CD4-positive, alpha-beta memory T cell (primary cell): ENCODE data around the gene SOX1. TPM values are rescaled to one million over a fixed set of nuclear protein-coding genes. Genes with fewer than 3 reads are reported as not detected.

Experiments used
- CTCF ChIA-PET: fragments of 350-600 bp; sonication (Branson Sonifier 250); formaldehyde crosslinking; loops from one replicate; lab custom pipeline; 2021; ENCODE audit warnings: inconsistent platforms; ENCODE audit not compliant: partially characterized antibody; lab: Charles Lee
- POLR2A ChIA-PET: fragments of 350-600 bp; sonication (Branson Sonifier 250); formaldehyde crosslinking; loops from one replicate; lab custom pipeline; 2021; ENCODE audit not compliant: partially characterized antibody; lab: Charles Lee
- DNase-seq, 5 donors: peaks; one replicate each; pipeline versions ENCODE4 v3.0.0 to v3.0.0-alpha.2; 2020 to 2022; ENCODE audit warnings: mixed read lengths in 1 of 5
- H3K27ac ChIP-seq: one replicate; pipeline ENCODE4 v1.7.0; 2013; ENCODE audit warnings: low read depth, low read length
- H3K27me3 ChIP-seq: 2 replicates; pipeline ENCODE4 v1.7.0; 2013; ENCODE audit warnings: mild to moderate bottlenecking, low read length, moderate library complexity; ENCODE audit not compliant: insufficient read depth
- H3K36me3 ChIP-seq: 2 replicates; pipeline ENCODE4 v1.7.0; 2013; ENCODE audit warnings: mild to moderate bottlenecking, low read length, moderate library complexity; ENCODE audit not compliant: insufficient read depth
- H3K4me1 ChIP-seq: 2 replicates; pipeline ENCODE4 v1.7.0; 2013; ENCODE audit warnings: mild to moderate bottlenecking, low read length, moderate library complexity; ENCODE audit not compliant: insufficient read depth
- H3K4me3 ChIP-seq, 2 donors: one replicate each; pipeline ENCODE4 v1.7.0; 2013; ENCODE audit warnings: low read length in 2 of 2, mild to moderate bottlenecking in 1 of 2
- H3K9me3 ChIP-seq, 2 donors: one replicate each; pipeline ENCODE4 v1.7.0; 2013; ENCODE audit warnings: low read length in 2 of 2, control low read depth in 1 of 2; ENCODE audit not compliant: control insufficient read depth in 1 of 2
- H3K27ac Mint-ChIP-seq, 7 donors: one replicate each; pipeline ENCODE4 v1.8.0; 2020 to 2021; ENCODE audit warnings: mixed read lengths in 7 of 7, mild to moderate bottlenecking in 6 of 7, inconsistent platforms in 3 of 7, moderate library complexity in 3 of 7
- H3K27me3 Mint-ChIP-seq, 2 donors: one replicate each; pipeline ENCODE4 v1.8.0; 2020 to 2021; ENCODE audit warnings: mixed read lengths in 2 of 2
- H3K36me3 Mint-ChIP-seq, 2 donors: one replicate each; pipeline ENCODE4 v1.8.0; 2020 to 2021; ENCODE audit warnings: mixed read lengths in 2 of 2, inconsistent platforms in 1 of 2, mild to moderate bottlenecking in 1 of 2
- H3K4me1 Mint-ChIP-seq, 4 donors: one replicate each; pipeline ENCODE4 v1.8.0; 2020 to 2021; ENCODE audit warnings: mixed read lengths in 4 of 4, mild to moderate bottlenecking in 1 of 4
- H3K4me3 Mint-ChIP-seq, 8 donors: one replicate each; pipeline ENCODE4 v1.8.0; 2020 to 2021; ENCODE audit warnings: mixed read lengths in 8 of 8, mild to moderate bottlenecking in 7 of 8, moderate library complexity in 6 of 8, inconsistent platforms in 3 of 8
- H3K9me3 Mint-ChIP-seq, 8 donors: one replicate each; pipeline ENCODE4 v1.8.0; 2020 to 2021; ENCODE audit warnings: mixed read lengths in 8 of 8, mild to moderate bottlenecking in 5 of 8, inconsistent platforms in 3 of 8, moderate library complexity in 1 of 8
- intact Hi-C: fragments of 100-400 bp; cut with micrococcal nuclease; formaldehyde crosslinking; loops from one replicate; pipeline ENCODE4 v1.15.1; 2023
- polyA plus RNA-seq, 2 donors: library from polyadenylated mRNA; unstranded; fragments of 300-500 nt; fragmentation: Illumina TruSeq; gene quantifications; one replicate each; pipeline ENCODE4 v1.2.3, GENCODE V29; 2021
- total RNA-seq, 2 experiments: library from RNA; stranded (reverse); gene quantifications; one replicate each; pipeline ENCODE4 v1.2.3, GENCODE V29; 2021

Gene SOX1
- total and polyA plus RNA-seq, 4 experiments from 2014 or later, result not detected

GRCh38 chr13:112114391-112114790 lies 47.4 kb downstream of the SOX1 start:
- Histone ChIP-seq H3K4me3 (no peak overlapping the region), H3K27me3 (no peaks in the 10 kb centered on the region), H3K36me3 (no peaks in the 10 kb centered on the region), H3K27ac (no peak overlapping the region), H3K9me3 (no peaks in the 10 kb centered on the region), H3K4me1 (no peaks in the 10 kb centered on the region)
- H3K27ac Mint-ChIP-seq, result no peak overlapping the region
- CTCF ChIA-PET, result no interaction called here
- POLR2A ChIA-PET, result no interaction called here
- DNase-seq, result no peak
- H3K4me3 Mint-ChIP-seq, result no peak overlapping the region
- no peaks in the 10 kb centered on the region for H3K36me3 Mint-ChIP-seq
- peaks cover 25 to 27% of the 10 kb centered on the region in 2 donors for H3K27me3 Mint-ChIP-seq
- H3K4me1 Mint-ChIP-seq, result no peaks in the 10 kb centered on the region
- intact Hi-C loops, result no loop called here
- H3K9me3 Mint-ChIP-seq, result peaks cover 0 to 7% (median 0%) of the 10 kb centered on the region in 8 donors

- H3K9me3 Mint-ChIP-seq, result peaks cover 0 to 7% (median 0%) of the 10 kb centered on the region in 8 donors
- H3K27ac Mint-ChIP-seq, result no peak overlapping the region
- H3K36me3 Mint-ChIP-seq, result no peaks in the 10 kb centered on the region
- peaks cover 21 to 24% of the 10 kb centered on the region in 2 donors for H3K27me3 Mint-ChIP-seq
- no peaks in the 10 kb centered on the region for H3K27me3 ChIP-seq
- H3K4me3 Mint-ChIP-seq, result no peak overlapping the region
- no peaks in the 10 kb centered on the region for H3K4me1 ChIP-seq
- CTCF ChIA-PET, result no interaction called here
- intact Hi-C loops, result no loop called here
- no peaks in the 10 kb centered on the region for H3K4me1 Mint-ChIP-seq
- POLR2A ChIA-PET, result no interaction called here
- H3K4me3 ChIP-seq, result no peak overlapping the region
- H3K9me3 ChIP-seq, result no peaks in the 10 kb centered on the region
- no peaks in the 10 kb centered on the region for H3K36me3 ChIP-seq
- DNase-seq, result no peak
- H3K27ac ChIP-seq, result no peak overlapping the region
Measured at GRCh38 chr13:112115403-112116091, 48.6 kb downstream of the SOX1 start.

- Mint-ChIP-seq H3K27ac (no peak overlapping the region), H3K27me3 (peaks cover 18 to 22% of the 10 kb centered on the region in 2 donors), H3K36me3 (no peaks in the 10 kb centered on the region), H3K4me1 (no peaks in the 10 kb centered on the region), H3K9me3 (peaks cover 0 to 7% (median 0%) of the 10 kb centered on the region in 8 donors), H3K4me3 (no peak overlapping the region)
- no peaks in the 10 kb centered on the region for H3K36me3 ChIP-seq
- no peaks in the 10 kb centered on the region for H3K4me1 ChIP-seq
- CTCF ChIA-PET, result no interaction called here
- intact Hi-C loops, result no loop called here
- no peaks in the 10 kb centered on the region for H3K9me3 ChIP-seq
- no peak overlapping the region for H3K4me3 ChIP-seq
- POLR2A ChIA-PET, result no interaction called here
- no peak overlapping the region for H3K27ac ChIP-seq
- DNase-seq, result no peak
- no peaks in the 10 kb centered on the region for H3K27me3 ChIP-seq
Measured at GRCh38 chr13:112116187-112116950, 49.4 kb downstream of the SOX1 start.

- Mint-ChIP-seq H3K9me3 (peaks cover 0 to 7% (median 0%) of the 10 kb centered on the region in 8 donors), H3K4me1 (no peaks in the 10 kb centered on the region), H3K4me3 (no peak overlapping the region), H3K27me3 (peaks cover 17 to 21% of the 10 kb centered on the region in 2 donors), H3K36me3 (no peaks in the 10 kb centered on the region), H3K27ac (peak overlapping the region in 1 of 7 donors; percentile 12)
- ChIA-PET CTCF (no interaction called here), POLR2A (no interaction called here)
- H3K36me3 ChIP-seq, result no peaks in the 10 kb centered on the region
- H3K4me3 ChIP-seq, result no peak overlapping the region
- no peaks in the 10 kb centered on the region for H3K4me1 ChIP-seq
- no peak overlapping the region for H3K27ac ChIP-seq
- H3K9me3 ChIP-seq, result no peaks in the 10 kb centered on the region
- intact Hi-C loops, result no loop called here
- H3K27me3 ChIP-seq, result no peaks in the 10 kb centered on the region
- DNase-seq, result no peak
Measured at GRCh38 chr13:112117258-112117954, 50.5 kb downstream of the SOX1 start.

GRCh38 chr13:112117955-112118302 lies 51.0 kb downstream of the SOX1 start:
- no peak for DNase-seq
- Histone ChIP-seq H3K9me3 (no peaks in the 10 kb centered on the region), H3K36me3 (no peaks in the 10 kb centered on the region), H3K27ac (no peak overlapping the region), H3K4me3 (no peak overlapping the region), H3K27me3 (no peaks in the 10 kb centered on the region), H3K4me1 (no peaks in the 10 kb centered on the region)
- intact Hi-C loops, result no loop called here
- H3K4me1 Mint-ChIP-seq, result no peaks in the 10 kb centered on the region
- POLR2A ChIA-PET, result no interaction called here
- no peak overlapping the region for H3K4me3 Mint-ChIP-seq
- H3K36me3 Mint-ChIP-seq, result no peaks in the 10 kb centered on the region
- H3K27ac Mint-ChIP-seq, result no peak overlapping the region
- peaks cover 16 to 17% of the 10 kb centered on the region in 2 donors for H3K27me3 Mint-ChIP-seq
- CTCF ChIA-PET, result no interaction called here
- H3K9me3 Mint-ChIP-seq, result peaks cover 0 to 7% (median 0%) of the 10 kb centered on the region in 8 donors

- Mint-ChIP-seq H3K9me3 (peaks cover 0 to 3% (median 0%) of the 10 kb centered on the region in 8 donors), H3K36me3 (no peaks in the 10 kb centered on the region), H3K4me1 (no peaks in the 10 kb centered on the region), H3K27ac (no peak overlapping the region), H3K27me3 (peaks cover 11 to 12% of the 10 kb centered on the region in 2 donors), H3K4me3 (no peak overlapping the region)
- ChIA-PET POLR2A (no interaction called here), CTCF (no interaction called here)
- Histone ChIP-seq H3K27me3 (no peaks in the 10 kb centered on the region), H3K27ac (no peak overlapping the region), H3K4me1 (no peaks in the 10 kb centered on the region), H3K4me3 (no peak overlapping the region), H3K9me3 (no peaks in the 10 kb centered on the region), H3K36me3 (no peaks in the 10 kb centered on the region)
- DNase-seq, result no peak
- intact Hi-C loops, result no loop called here
Measured at GRCh38 chr13:112118451-112119064, 51.6 kb downstream of the SOX1 start.
